ENCODE data around the gene CXCL1. TPM values are rescaled to one million over a fixed set of nuclear protein-coding genes. Genes with fewer than 3 reads are reported as not detected.

CXCL1 gene
- total and polyA plus RNA-seq, 4 donors: 43.5 to 445 (median 50.6) TPM

GRCh38 chr4:73839715-73840114 lies 29.5 kb upstream of the CXCL1 start:
- TF ChIP-seq, protein P1, sequence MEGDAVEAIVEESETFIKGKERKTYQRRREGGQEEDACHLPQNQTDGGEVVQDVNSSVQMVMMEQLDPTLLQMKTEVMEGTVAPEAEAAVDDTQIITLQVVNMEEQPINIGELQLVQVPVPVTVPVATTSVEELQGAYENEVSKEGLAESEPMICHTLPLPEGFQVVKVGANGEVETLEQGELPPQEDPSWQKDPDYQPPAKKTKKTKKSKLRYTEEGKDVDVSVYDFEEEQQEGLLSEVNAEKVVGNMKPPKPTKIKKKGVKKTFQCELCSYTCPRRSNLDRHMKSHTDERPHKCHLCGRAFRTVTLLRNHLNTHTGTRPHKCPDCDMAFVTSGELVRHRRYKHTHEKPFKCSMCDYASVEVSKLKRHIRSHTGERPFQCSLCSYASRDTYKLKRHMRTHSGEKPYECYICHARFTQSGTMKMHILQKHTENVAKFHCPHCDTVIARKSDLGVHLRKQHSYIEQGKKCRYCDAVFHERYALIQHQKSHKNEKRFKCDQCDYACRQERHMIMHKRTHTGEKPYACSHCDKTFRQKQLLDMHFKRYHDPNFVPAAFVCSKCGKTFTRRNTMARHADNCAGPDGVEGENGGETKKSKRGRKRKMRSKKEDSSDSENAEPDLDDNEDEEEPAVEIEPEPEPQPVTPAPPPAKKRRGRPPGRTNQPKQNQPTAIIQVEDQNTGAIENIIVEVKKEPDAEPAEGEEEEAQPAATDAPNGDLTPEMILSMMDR (IDR thresholded peaks at IDR 0.05; ENCODE audit: control extremely low read depth, extremely low read depth): no peak
- Histone ChIP-seq H3K4me1 (ENCODE audit: control insufficient read depth in 5 of 5, insufficient read depth in 5 of 5, low read length in 5 of 5) (peaks cover 0 to 2% (median 0%) of the 10 kb centered on the region in 5 donors), H3K9me3 (ENCODE audit: control insufficient read depth in 4 of 4, insufficient read depth in 3 of 4, low read length in 3 of 4) (no peaks in the 10 kb centered on the region), H3K4me3 (no peak overlapping the region), H3K36me3 (ENCODE audit: control insufficient read depth in 4 of 4, insufficient read depth in 4 of 4, low read length in 4 of 4) (no peaks in the 10 kb centered on the region), H3K27me3 (ENCODE audit: control insufficient read depth in 3 of 3, insufficient read depth in 3 of 3, low read length in 2 of 3) (peaks cover 0 to 17% (median 0%) of the 10 kb centered on the region in 3 donors), H3K27ac (ENCODE audit: low read depth in 1 of 2, low read length in 1 of 2) (no peak overlapping the region), H3K9ac (ENCODE audit: insufficient read depth in 1 of 2, low read length in 2 of 2) (no peak overlapping the region)
- DNase-seq: no peak
- ATAC-seq (ENCODE audit: insufficient read depth, low FRiP score): no peak
- WGBS, 2 donors: 87 to 95% methylated on average over 3 of the region's 3 CpGs

DNA sequence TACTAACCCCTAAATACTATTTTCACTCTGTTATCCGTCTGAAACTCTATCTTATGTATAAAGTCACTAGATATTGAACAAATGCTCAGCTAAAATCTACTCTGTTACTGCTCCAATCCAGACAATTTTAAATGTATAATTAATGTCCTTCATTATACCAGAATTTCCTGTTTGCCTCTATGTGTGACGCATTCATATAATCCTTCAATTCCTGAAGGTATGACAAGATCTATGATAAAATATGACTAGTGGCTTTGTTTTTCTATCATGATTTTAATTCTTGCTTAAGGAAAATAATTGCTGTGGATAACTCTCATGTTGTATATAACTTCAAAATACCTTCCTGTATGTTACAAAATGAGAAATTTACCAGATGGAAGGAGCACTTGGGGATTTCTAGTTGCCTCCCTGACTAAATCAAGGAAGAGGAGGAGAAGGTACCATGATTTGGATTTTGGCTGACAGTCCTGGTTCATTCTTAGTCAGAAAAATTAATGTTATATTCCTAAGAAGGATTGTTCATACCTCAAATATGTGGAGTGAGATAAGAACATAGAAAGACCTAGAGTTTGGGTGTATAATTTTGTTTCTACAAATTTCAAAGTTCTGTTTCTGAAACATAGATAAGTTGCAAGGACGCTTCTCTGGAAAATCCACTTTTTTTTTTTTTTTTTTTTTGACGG lies 27.8 kb upstream of the CXCL1 start:
- H3K27ac ChIP-seq (ENCODE audit: low read depth in 1 of 2, low read length in 1 of 2): no peak overlapping the region
- H3K9ac ChIP-seq (ENCODE audit: insufficient read depth in 1 of 2, low read length in 2 of 2): no peak overlapping the region
- peaks cover 0 to 13% (median 0%) of the 10 kb centered on the region in 3 donors for H3K27me3 ChIP-seq (ENCODE audit: control insufficient read depth in 3 of 3, insufficient read depth in 3 of 3, low read length in 2 of 3)
- TF ChIP-seq, protein P1 (IDR thresholded peaks at IDR 0.05; ENCODE audit: control extremely low read depth, extremely low read depth): no peak
- no peaks in the 10 kb centered on the region for H3K9me3 ChIP-seq (ENCODE audit: control insufficient read depth in 4 of 4, insufficient read depth in 3 of 4, low read length in 3 of 4)
- H3K4me3 ChIP-seq: no peak overlapping the region
- 76 to 93% methylated on average over 3 to 4 of the region's 4 CpGs for WGBS, 2 donors
- no peak for DNase-seq
- no peak for ATAC-seq (ENCODE audit: insufficient read depth, low FRiP score)
- peaks cover 0 to 2% (median 0%) of the 10 kb centered on the region in 5 donors for H3K4me1 ChIP-seq (ENCODE audit: control insufficient read depth in 5 of 5, insufficient read depth in 5 of 5, low read length in 5 of 5)
- no peaks in the 10 kb centered on the region for H3K36me3 ChIP-seq (ENCODE audit: control insufficient read depth in 4 of 4, insufficient read depth in 4 of 4, low read length in 4 of 4)

DNA sequence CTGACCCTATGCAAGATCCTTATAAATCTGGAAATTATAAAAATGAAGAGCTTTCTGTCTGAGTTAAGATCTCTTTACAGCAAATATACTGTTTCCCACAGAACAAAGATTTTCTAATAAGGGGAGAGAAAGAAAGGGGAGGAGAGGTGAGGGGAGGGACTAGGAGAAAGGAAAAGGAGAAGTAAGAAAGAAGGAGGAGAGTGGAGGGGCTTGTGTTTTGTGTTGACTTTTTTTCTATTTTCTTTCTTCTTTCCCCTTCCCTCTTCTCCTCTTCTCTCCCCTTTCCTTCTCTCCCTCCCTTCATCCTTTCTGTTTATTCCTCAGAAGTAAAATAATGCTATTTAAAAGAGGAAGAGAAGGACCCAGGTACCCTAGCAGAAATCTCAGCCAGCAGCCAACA lies 26.5 kb upstream of the CXCL1 start:
- Histone ChIP-seq H3K9ac (ENCODE audit: insufficient read depth in 1 of 2, low read length in 2 of 2) (no peak overlapping the region), H3K27ac (ENCODE audit: low read depth in 1 of 2, low read length in 1 of 2) (no peak overlapping the region), H3K36me3 (ENCODE audit: control insufficient read depth in 4 of 4, insufficient read depth in 4 of 4, low read length in 4 of 4) (no peaks in the 10 kb centered on the region), H3K4me3 (no peak overlapping the region), H3K27me3 (ENCODE audit: control insufficient read depth in 3 of 3, insufficient read depth in 3 of 3, low read length in 2 of 3) (peaks cover 0 to 3% (median 0%) of the 10 kb centered on the region in 3 donors), H3K9me3 (ENCODE audit: control insufficient read depth in 4 of 4, insufficient read depth in 3 of 4, low read length in 3 of 4) (no peaks in the 10 kb centered on the region), H3K4me1 (ENCODE audit: control insufficient read depth in 5 of 5, insufficient read depth in 5 of 5, low read length in 5 of 5) (no peaks in the 10 kb centered on the region)
- ATAC-seq (ENCODE audit: insufficient read depth, low FRiP score) (no peak), DNase-seq (no peak)
- TF ChIP-seq, protein P1 (IDR thresholded peaks at IDR 0.05; ENCODE audit: control extremely low read depth, extremely low read depth): no peak

DNA sequence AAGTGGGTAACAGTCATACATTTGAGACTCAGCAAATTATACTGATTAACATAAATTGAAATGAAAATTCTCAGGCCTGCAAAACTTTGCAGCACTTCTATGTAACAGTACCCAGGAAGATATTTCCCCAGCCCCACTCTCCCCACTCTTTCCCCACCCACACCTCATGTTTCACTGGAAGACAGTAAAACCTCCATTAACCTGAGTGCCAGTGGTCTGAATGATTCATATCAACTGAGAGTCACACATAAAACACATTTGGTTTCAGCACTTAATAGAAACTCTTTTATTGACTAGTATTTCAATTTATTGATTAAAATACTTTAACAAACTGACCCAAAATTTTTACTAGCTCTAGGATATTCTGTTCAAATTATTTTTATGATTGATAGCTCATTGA lies 25.8 kb upstream of the CXCL1 start:
- no peak for DNase-seq
- Histone ChIP-seq H3K9me3 (ENCODE audit: control insufficient read depth in 4 of 4, insufficient read depth in 3 of 4, low read length in 3 of 4) (no peaks in the 10 kb centered on the region), H3K27me3 (ENCODE audit: control insufficient read depth in 3 of 3, insufficient read depth in 3 of 3, low read length in 2 of 3) (no peaks in the 10 kb centered on the region), H3K36me3 (ENCODE audit: control insufficient read depth in 4 of 4, insufficient read depth in 4 of 4, low read length in 4 of 4) (no peaks in the 10 kb centered on the region), H3K4me1 (ENCODE audit: control insufficient read depth in 5 of 5, insufficient read depth in 5 of 5, low read length in 5 of 5) (no peaks in the 10 kb centered on the region), H3K9ac (ENCODE audit: insufficient read depth in 1 of 2, low read length in 2 of 2) (no peak overlapping the region), H3K27ac (ENCODE audit: low read depth in 1 of 2, low read length in 1 of 2) (no peak overlapping the region), H3K4me3 (no peak overlapping the region)
- no peak for ATAC-seq (ENCODE audit: insufficient read depth, low FRiP score)
- TF ChIP-seq, protein P1 (IDR thresholded peaks at IDR 0.05; ENCODE audit: control extremely low read depth, extremely low read depth): no peak
